ENCODE measurements around the gene CC2D1A.

GRCh38 chr19:13887517-13887916 lies 18.5 kb upstream of the CC2D1A start:
- TF ChIP-seq CTCF (IDR thresholded peaks at IDR 0.05) (no peak), EP300 (IDR thresholded peaks at IDR 0.05) (no peak)

Measured in upper lobe of left lung (tissue), 4 donors.